ENCODE measurements around the gene LRTM2.

The LRTM2 gene

DNA sequence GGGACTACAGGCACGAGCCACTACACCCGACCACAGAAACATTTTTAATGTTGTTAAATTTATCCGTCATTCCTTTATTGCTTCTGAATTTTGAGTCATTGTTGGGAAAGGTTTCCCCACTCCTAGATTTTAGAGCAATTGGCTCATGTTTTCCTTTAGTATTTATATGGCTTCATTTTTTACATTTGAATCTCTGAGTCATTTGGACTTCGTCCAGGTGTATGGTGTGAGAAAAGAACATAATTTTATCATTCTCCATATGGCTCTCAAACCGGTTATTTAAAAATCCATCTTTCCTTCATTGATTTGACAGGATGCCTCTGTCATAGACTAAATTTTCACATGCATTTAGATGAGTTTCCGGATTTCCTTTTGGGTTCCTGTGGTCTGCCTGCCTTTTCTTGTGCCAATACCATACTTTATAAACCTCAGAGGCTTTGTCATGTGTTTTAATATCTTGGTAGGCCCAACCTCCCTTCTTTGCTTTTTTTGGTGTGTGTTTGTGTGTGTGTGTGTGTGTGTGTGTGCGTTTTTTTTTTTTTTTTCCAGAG lies 30.9 kb downstream of the LRTM2 start:
- DNase-seq (ENCODE audit: low read depth, low spot score), result no peak
- Histone ChIP-seq H3K4me3 (no peak overlapping the region), H3K9ac (ENCODE audit: insufficient read length) (no peak overlapping the region), H3K27ac (no peak overlapping the region), H3K36me3 (ENCODE audit: insufficient read depth, low read length) (no peaks in the 10 kb centered on the region), H3K9me3 (ENCODE audit: low read depth, low read length) (no peaks in the 10 kb centered on the region)
- no peak for TF ChIP-seq FOXP2 (optimal IDR thresholded peaks at IDR 0.05; ENCODE audit: control extremely low read depth, extremely low read length, insufficient read depth)
- no peak for TF ChIP-seq EZH2 (IDR thresholded peaks at IDR 0.05)
- no peak for TF ChIP-seq POLR2AphosphoS5 (IDR thresholded peaks at IDR 0.05; ENCODE audit: borderline replicate concordance, low read depth, low read length)

DNA sequence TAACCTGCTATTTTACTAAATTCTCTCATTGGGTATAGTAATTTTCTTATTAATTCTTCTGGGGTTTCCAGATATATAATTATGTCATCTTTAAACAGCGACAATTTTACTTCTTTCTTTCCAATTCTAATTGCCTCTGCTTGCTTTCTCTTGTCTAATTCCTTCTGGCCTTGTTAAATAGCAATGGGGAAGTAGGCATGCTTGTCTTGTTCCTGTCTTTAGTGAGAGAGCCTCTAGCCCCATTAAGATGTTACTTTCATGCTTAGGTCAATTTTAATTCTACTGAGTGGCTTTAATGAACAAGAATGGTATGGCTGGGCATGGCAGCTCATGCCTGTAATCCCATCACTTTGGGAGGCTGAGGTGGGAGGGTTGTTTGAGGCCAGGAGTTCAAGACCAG lies 31.7 kb downstream of the LRTM2 start:
- TF ChIP-seq FOXP2 (optimal IDR thresholded peaks at IDR 0.05; ENCODE audit: control extremely low read depth, extremely low read length, insufficient read depth) (no peak), EZH2 (IDR thresholded peaks at IDR 0.05) (no peak), POLR2AphosphoS5 (IDR thresholded peaks at IDR 0.05; ENCODE audit: borderline replicate concordance, low read depth, low read length) (no peak)

DNA sequence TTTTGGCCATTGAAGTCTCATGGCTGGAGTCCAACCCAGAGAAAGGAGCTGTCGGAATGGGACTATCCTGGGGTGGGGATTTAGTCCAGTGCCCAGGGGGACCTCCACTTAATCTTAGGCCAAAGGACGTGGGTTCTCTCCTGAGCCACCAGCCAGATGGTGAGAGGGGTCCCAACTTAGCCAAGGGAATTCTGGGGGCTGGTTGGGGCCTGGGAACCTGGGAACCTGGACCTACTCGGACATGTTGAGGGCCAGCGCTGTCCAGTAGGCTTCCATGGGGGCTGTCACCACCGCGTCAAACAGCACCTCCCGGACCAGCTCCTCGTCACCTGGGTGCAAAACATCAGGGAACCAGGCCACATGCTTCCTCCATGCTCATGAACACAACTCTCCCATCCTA lies 33.4 kb downstream of the LRTM2 start:
- no peak overlapping the region for H3K4me3 ChIP-seq
- no peak overlapping the region for H3K27ac ChIP-seq
- H3K36me3 ChIP-seq (ENCODE audit: insufficient read depth, low read length), result no peaks in the 10 kb centered on the region
- no peak for TF ChIP-seq FOXP2 (optimal IDR thresholded peaks at IDR 0.05; ENCODE audit: control extremely low read depth, extremely low read length, insufficient read depth)
- TF ChIP-seq EZH2 (IDR thresholded peaks at IDR 0.05), result no peak
- no peak for TF ChIP-seq POLR2AphosphoS5 (IDR thresholded peaks at IDR 0.05; ENCODE audit: borderline replicate concordance, low read depth, low read length)
- no peaks in the 10 kb centered on the region for H3K9me3 ChIP-seq (ENCODE audit: low read depth, low read length)
- no peak for DNase-seq (ENCODE audit: low read depth, low spot score)
- H3K9ac ChIP-seq (ENCODE audit: insufficient read length), result no peak overlapping the region

More for the DNA sequence above, 31.7 kb downstream of the LRTM2 start:
- no peaks in the 10 kb centered on the region for H3K9me3 ChIP-seq (ENCODE audit: low read depth, low read length)
- H3K27ac ChIP-seq, result no peak overlapping the region
- H3K4me3 ChIP-seq, result no peak overlapping the region
- H3K36me3 ChIP-seq (ENCODE audit: insufficient read depth, low read length), result no peaks in the 10 kb centered on the region
- DNase-seq (ENCODE audit: low read depth, low spot score), result no peak
- H3K9ac ChIP-seq (ENCODE audit: insufficient read length), result no peak overlapping the region

DNA sequence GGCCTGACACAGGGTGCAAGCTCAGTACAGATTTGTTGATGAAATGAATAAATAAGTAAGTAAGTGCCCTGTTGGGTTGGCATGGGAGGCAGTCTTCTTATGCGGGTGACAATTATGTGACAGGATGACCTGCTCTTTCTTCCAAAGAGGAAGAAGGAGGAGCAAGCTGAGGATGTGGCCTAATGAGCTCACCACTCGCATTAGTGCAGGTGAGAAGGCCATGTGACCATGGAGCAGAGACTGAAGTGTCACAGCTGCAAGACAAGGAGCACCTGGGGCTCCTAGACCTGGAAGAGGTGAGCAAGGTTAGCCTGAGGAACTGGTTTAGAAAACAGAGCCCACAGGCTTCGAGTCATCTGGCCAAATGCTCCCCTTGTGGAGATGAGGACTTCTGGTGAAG lies 34.9 kb downstream of the LRTM2 start:
- no peak for DNase-seq (ENCODE audit: low read depth, low spot score)
- H3K36me3 ChIP-seq (ENCODE audit: insufficient read depth, low read length), result no peaks in the 10 kb centered on the region
- no peak for TF ChIP-seq EZH2 (IDR thresholded peaks at IDR 0.05)
- TF ChIP-seq FOXP2 (optimal IDR thresholded peaks at IDR 0.05; ENCODE audit: control extremely low read depth, extremely low read length, insufficient read depth), result no peak
- TF ChIP-seq POLR2AphosphoS5 (IDR thresholded peaks at IDR 0.05; ENCODE audit: borderline replicate concordance, low read depth, low read length), result no peak
- no peaks in the 10 kb centered on the region for H3K9me3 ChIP-seq (ENCODE audit: low read depth, low read length)
- H3K9ac ChIP-seq (ENCODE audit: insufficient read length), result no peak overlapping the region
- H3K27ac ChIP-seq, result no peak overlapping the region
- no peak overlapping the region for H3K4me3 ChIP-seq

DNA sequence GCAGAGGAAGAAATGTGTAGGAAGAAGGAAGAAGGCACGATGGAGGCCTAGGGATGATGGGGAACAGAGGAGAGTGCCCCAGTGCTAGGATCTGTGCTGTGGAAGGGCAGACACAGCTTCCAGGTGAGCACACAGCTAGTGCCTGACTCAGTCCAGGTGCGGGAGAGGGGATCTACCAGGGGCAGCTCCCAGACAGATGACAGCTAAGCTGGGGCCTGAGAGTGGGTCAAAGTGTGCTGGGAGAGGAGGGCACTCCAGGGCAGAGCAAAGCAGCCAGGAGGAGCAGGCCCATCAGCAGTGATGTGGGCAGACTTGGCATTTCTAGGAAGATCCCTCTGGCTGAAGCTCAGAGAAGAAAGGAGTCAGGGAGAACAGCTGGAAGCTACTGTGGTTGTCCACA lies 36.7 kb downstream of the LRTM2 start:
- TF ChIP-seq FOXP2 (optimal IDR thresholded peaks at IDR 0.05; ENCODE audit: control extremely low read depth, extremely low read length, insufficient read depth) (no peak), POLR2AphosphoS5 (IDR thresholded peaks at IDR 0.05; ENCODE audit: borderline replicate concordance, low read depth, low read length) (no peak)
- H3K9me3 ChIP-seq (ENCODE audit: low read depth, low read length), result no peaks in the 10 kb centered on the region
- no peaks in the 10 kb centered on the region for H3K36me3 ChIP-seq (ENCODE audit: insufficient read depth, low read length)
- no peak overlapping the region for H3K27ac ChIP-seq
- no peak for DNase-seq (ENCODE audit: low read depth, low spot score)
- H3K9ac ChIP-seq (ENCODE audit: insufficient read length), result no peak overlapping the region
- H3K4me3 ChIP-seq, result no peak overlapping the region

DNA sequence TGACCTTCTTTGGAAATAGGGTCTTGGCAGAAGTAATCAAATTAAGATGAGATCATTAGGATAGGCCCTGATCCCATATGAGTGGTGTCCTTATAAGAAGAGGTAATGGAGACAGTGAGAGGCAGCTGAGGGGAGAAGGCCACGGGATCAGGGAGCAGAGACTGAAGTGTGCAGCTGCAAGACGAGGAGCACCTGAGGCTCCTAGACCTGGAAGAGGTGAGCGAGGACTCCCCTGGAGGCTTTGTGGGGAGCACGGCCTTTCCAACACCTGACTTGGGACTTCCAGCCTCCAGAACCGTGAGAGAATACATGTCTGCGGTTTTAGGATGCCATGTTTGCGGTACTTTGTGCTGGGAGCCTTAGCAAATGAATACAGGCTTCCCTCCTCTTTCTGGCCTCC lies 37.5 kb downstream of the LRTM2 start:
- no peak for DNase-seq (ENCODE audit: low read depth, low spot score)
- Histone ChIP-seq H3K4me3 (no peak overlapping the region), H3K9me3 (ENCODE audit: low read depth, low read length) (no peaks in the 10 kb centered on the region), H3K36me3 (ENCODE audit: insufficient read depth, low read length) (no peaks in the 10 kb centered on the region), H3K27ac (no peak overlapping the region), H3K9ac (ENCODE audit: insufficient read length) (no peak overlapping the region)
- TF ChIP-seq POLR2AphosphoS5 (IDR thresholded peaks at IDR 0.05; ENCODE audit: borderline replicate concordance, low read depth, low read length) (no peak), FOXP2 (optimal IDR thresholded peaks at IDR 0.05; ENCODE audit: control extremely low read depth, extremely low read length, insufficient read depth) (no peak), EZH2 (IDR thresholded peaks at IDR 0.05) (no peak)

DNA sequence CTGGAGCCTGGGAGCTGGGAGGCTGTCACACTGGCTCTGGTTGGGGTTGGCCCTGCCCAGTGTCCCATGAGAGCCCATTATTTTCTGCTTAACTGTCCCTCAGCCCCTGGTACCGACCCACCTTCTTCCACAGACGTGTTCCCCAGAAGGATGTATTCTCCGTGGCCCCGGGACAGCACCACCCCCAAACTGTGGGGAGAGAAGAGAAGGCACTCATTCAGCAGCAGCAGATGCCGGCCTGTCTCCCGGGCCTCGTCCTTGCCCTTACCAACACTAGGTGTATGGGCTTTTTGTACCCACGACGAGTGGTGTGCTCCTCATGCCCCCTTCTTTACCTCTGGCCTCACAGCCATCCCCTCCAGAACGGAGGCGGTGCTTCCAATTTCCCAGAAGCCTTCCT lies 38.1 kb downstream of the LRTM2 start:
- H3K4me3 ChIP-seq, result no peak overlapping the region
- no peaks in the 10 kb centered on the region for H3K36me3 ChIP-seq (ENCODE audit: insufficient read depth, low read length)
- no peak overlapping the region for H3K9ac ChIP-seq (ENCODE audit: insufficient read length)
- no peaks in the 10 kb centered on the region for H3K9me3 ChIP-seq (ENCODE audit: low read depth, low read length)
- DNase-seq (ENCODE audit: low read depth, low spot score), result no peak
- no peak overlapping the region for H3K27ac ChIP-seq
- no peak for TF ChIP-seq POLR2AphosphoS5 (IDR thresholded peaks at IDR 0.05; ENCODE audit: borderline replicate concordance, low read depth, low read length)
- TF ChIP-seq FOXP2 (optimal IDR thresholded peaks at IDR 0.05; ENCODE audit: control extremely low read depth, extremely low read length, insufficient read depth), result no peak
- no peak for TF ChIP-seq EZH2 (IDR thresholded peaks at IDR 0.05)

DNA sequence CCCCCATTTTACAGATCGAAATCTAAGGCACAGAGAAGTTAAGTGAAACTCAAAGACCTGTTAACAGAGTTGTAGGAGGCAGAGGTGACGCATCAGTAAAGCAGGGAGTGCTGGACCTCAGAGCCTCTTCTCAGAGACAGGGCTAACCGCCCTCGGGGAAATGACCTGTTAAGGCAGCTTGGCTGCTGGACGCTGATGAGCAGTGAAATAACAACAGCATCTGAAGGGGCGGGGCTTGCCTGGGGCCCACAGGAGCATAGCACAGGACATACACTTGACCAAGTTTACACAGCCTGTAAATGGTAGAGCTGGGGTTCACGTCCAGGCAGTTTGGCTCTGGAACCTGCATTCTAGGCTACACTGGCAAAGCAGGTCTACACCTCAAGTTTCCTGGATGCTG lies 39.3 kb downstream of the LRTM2 start:
- Histone ChIP-seq H3K4me3 (no peak overlapping the region), H3K9me3 (ENCODE audit: low read depth, low read length) (no peaks in the 10 kb centered on the region), H3K36me3 (ENCODE audit: insufficient read depth, low read length) (no peaks in the 10 kb centered on the region), H3K9ac (ENCODE audit: insufficient read length) (no peak overlapping the region), H3K27ac (no peak overlapping the region)
- DNase-seq (ENCODE audit: low read depth, low spot score), result no peak
- TF ChIP-seq POLR2AphosphoS5 (IDR thresholded peaks at IDR 0.05; ENCODE audit: borderline replicate concordance, low read depth, low read length), result no peak
- TF ChIP-seq FOXP2 (optimal IDR thresholded peaks at IDR 0.05; ENCODE audit: control extremely low read depth, extremely low read length, insufficient read depth), result no peak
- no peak for TF ChIP-seq EZH2 (IDR thresholded peaks at IDR 0.05)

DNA sequence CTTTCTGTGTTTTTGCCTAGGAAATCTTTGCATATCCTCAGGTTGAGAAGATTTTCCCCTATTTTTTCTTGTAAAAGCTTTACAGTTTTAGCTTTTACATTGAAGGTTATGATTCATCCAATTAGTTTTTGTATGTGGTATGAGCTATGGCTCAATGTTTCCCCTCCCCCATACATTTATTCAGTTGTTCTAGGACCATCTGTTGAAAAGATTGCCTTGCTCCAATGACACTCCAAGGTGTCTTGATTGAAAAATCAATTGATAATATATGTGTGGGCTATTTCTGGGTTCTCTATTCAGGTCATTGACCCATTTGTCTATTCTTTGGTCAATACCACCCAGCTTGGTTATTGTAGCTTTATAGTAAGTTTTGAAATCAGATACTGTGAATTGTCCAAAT lies 42.6 kb downstream of the LRTM2 start:
- TF ChIP-seq FOXP2 (optimal IDR thresholded peaks at IDR 0.05; ENCODE audit: control extremely low read depth, extremely low read length, insufficient read depth) (no peak), POLR2AphosphoS5 (IDR thresholded peaks at IDR 0.05; ENCODE audit: borderline replicate concordance, low read depth, low read length) (no peak), EZH2 (IDR thresholded peaks at IDR 0.05) (no peak)
- Histone ChIP-seq H3K9ac (ENCODE audit: insufficient read length) (no peak overlapping the region), H3K27ac (no peak overlapping the region), H3K4me3 (no peak overlapping the region), H3K36me3 (ENCODE audit: insufficient read depth, low read length) (no peaks in the 10 kb centered on the region), H3K9me3 (ENCODE audit: low read depth, low read length) (no peaks in the 10 kb centered on the region)
- no peak for DNase-seq (ENCODE audit: low read depth, low spot score)
